HEK293 (cell line): ENCODE measurements around the gene UBASH3B.

Source experiments
- CTCF ChIA-PET: fragments of 350-600 bp; formaldehyde crosslinking; extraction: SDS; loops from one replicate; lab custom pipeline; 2021; ENCODE audit warnings: antibody characterized with exemption; lab: Yijun Ruan, JAX
- POLR2A ChIA-PET: fragments of 300-600 bp; formaldehyde crosslinking; extraction: SDS; loops from one replicate; lab custom pipeline; 2020; ENCODE audit warnings: antibody characterized with exemption, inconsistent platforms; lab: Yijun Ruan, JAX
- H3K27ac ChIP-seq: fragments of 200-500 bp; sonication (Bioruptor generic); 2 replicates; pipeline ENCODE4 v1.5.1; 2014; ENCODE audit warnings: low read depth, low read length, control low read depth, inconsistent platforms; ENCODE audit errors: extremely low read depth
- H3K36me3 ChIP-seq, 2 experiments: fragments of 200-500 bp in 1 of 2; sonication (Bioruptor generic) in 1 of 2; 1 replicate in 1 of 2; 2 replicates in 1 of 2; pipeline ENCODE4 v1.5.1; 2014 to 2017; ENCODE audit warnings: inconsistent platforms in 2 of 2, low read length in 2 of 2; ENCODE audit not compliant: control insufficient read depth in 2 of 2, insufficient read depth in 1 of 2
- H3K4me1 ChIP-seq: fragments of 200-500 bp; sonication (Bioruptor generic); 2 replicates; pipeline ENCODE4 v1.5.1; 2014; ENCODE audit warnings: mild to moderate bottlenecking, low read length, inconsistent platforms; ENCODE audit not compliant: control insufficient read depth, insufficient read depth
- H3K4me3 ChIP-seq: 2 replicates; pipeline ENCODE4 v1.5.1; 2011; ENCODE audit warnings: low read depth, mild to moderate bottlenecking, control low read depth, low read length, moderate library complexity
- H3K9me3 ChIP-seq: fragments of 200-500 bp; sonication (Bioruptor generic); 2 replicates; pipeline ENCODE4 v1.5.1; 2014; ENCODE audit warnings: low read depth, low read length, inconsistent platforms; ENCODE audit not compliant: control insufficient read depth, insufficient read depth
- ELK4 ChIP-seq: IDR thresholded peaks from 2 replicates; pipeline ENCODE4 v1.6.1; 2011; ENCODE audit warnings: mild to moderate bottlenecking, low read depth, low read length, borderline replicate concordance
- GLIS2 ChIP-seq: fragments of 450-650 bp; formaldehyde crosslinking; IDR thresholded peaks from 2 replicates; pipeline ENCODE4 v1.5.1; 2016; ENCODE audit warnings: missing biosample characterization, missing genetic modification characterization
- MYNN ChIP-seq: fragments of 450-650 bp; formaldehyde crosslinking; IDR thresholded peaks from 2 replicates; pipeline ENCODE4 v1.5.1; 2016; ENCODE audit warnings: missing biosample characterization, missing genetic modification characterization, borderline replicate concordance
- OVOL3 ChIP-seq: fragments of 450-650 bp; formaldehyde crosslinking; IDR thresholded peaks from 2 replicates; pipeline ENCODE4 v1.5.1; 2016; ENCODE audit warnings: missing biosample characterization, missing genetic modification characterization
- REPIN1 ChIP-seq: fragments of 450-650 bp; formaldehyde crosslinking; IDR thresholded peaks from 2 replicates; pipeline ENCODE4 v1.5.1; 2017; ENCODE audit warnings: missing biosample characterization, missing genetic modification characterization, low read depth
- SALL2 ChIP-seq: fragments of 450-650 bp; formaldehyde crosslinking; IDR thresholded peaks from 2 replicates; pipeline ENCODE4 v1.5.0; 2017; ENCODE audit warnings: missing biosample characterization, mild to moderate bottlenecking, missing genetic modification characterization, borderline replicate concordance
- WT1 ChIP-seq: fragments of 450-650 bp; formaldehyde crosslinking; IDR thresholded peaks from 2 replicates; pipeline ENCODE4 v1.5.1; 2016; ENCODE audit warnings: missing biosample characterization, missing genetic modification characterization
- ZBTB20 ChIP-seq: fragments of 450-650 bp; formaldehyde crosslinking; IDR thresholded peaks from 2 replicates; pipeline ENCODE4 v1.5.1; 2016; ENCODE audit warnings: missing biosample characterization, missing genetic modification characterization
- ZBTB44 ChIP-seq: fragments of 450-650 bp; IDR thresholded peaks from 2 replicates; pipeline ENCODE4 v1.5.1; 2018; ENCODE audit warnings: missing biosample characterization, mild to moderate bottlenecking, missing genetic modification characterization
- ZNF10 ChIP-seq: fragments of 450-650 bp; formaldehyde crosslinking; IDR thresholded peaks from 2 replicates; pipeline ENCODE4 v1.5.1; 2017; ENCODE audit warnings: missing biosample characterization, missing genetic modification characterization
- ZNF221 ChIP-seq: fragments of 450-650 bp; formaldehyde crosslinking; IDR thresholded peaks from 2 replicates; pipeline ENCODE4 v1.5.1; 2017; ENCODE audit warnings: missing biosample characterization, missing genetic modification characterization, borderline replicate concordance
- ZNF26 ChIP-seq: fragments of 450-650 bp; formaldehyde crosslinking; IDR thresholded peaks from 2 replicates; pipeline ENCODE4 v1.5.1; 2016; ENCODE audit warnings: missing biosample characterization, missing genetic modification characterization
- ZNF324 ChIP-seq: fragments of 450-650 bp; formaldehyde crosslinking; IDR thresholded peaks from 2 replicates; pipeline ENCODE4 v1.5.1; 2016; ENCODE audit warnings: missing biosample characterization, missing genetic modification characterization
- ZNF488 ChIP-seq: fragments of 450-650 bp; formaldehyde crosslinking; IDR thresholded peaks from 2 replicates; pipeline ENCODE4 v1.5.1; 2016; ENCODE audit warnings: missing biosample characterization, missing genetic modification characterization
- ZNF518A ChIP-seq: fragments of 450-650 bp; formaldehyde crosslinking; conservative IDR thresholded peaks from 2 replicates; pipeline ENCODE4 v1.5.1; 2016; ENCODE audit warnings: low read depth, missing biosample characterization, missing genetic modification characterization
- ZNF561 ChIP-seq: fragments of 450-650 bp; IDR thresholded peaks from 2 replicates; pipeline ENCODE4 v1.5.1; 2018; ENCODE audit warnings: missing biosample characterization, missing genetic modification characterization, borderline replicate concordance
- ZNF585B ChIP-seq: fragments of 450-650 bp; formaldehyde crosslinking; IDR thresholded peaks from 2 replicates; pipeline ENCODE4 v1.5.1; 2016; ENCODE audit warnings: missing biosample characterization, missing genetic modification characterization
- ZNF596 ChIP-seq: fragments of 450-650 bp; IDR thresholded peaks from 2 replicates; pipeline ENCODE4 v1.5.0; 2018; ENCODE audit warnings: missing biosample characterization, mild to moderate bottlenecking, missing genetic modification characterization, moderate library complexity
- ZNF600 ChIP-seq: fragments of 450-650 bp; formaldehyde crosslinking; IDR thresholded peaks from 2 replicates; pipeline ENCODE4 v1.5.1; 2016; ENCODE audit warnings: missing biosample characterization, missing genetic modification characterization
- ZNF623 ChIP-seq: fragments of 450-650 bp; formaldehyde crosslinking; IDR thresholded peaks from 2 replicates; pipeline ENCODE4 v1.5.1; 2016; ENCODE audit warnings: missing biosample characterization, missing genetic modification characterization
- ZNF624 ChIP-seq: fragments of 450-650 bp; formaldehyde crosslinking; IDR thresholded peaks from 2 replicates; pipeline ENCODE4 v1.5.1; 2017; ENCODE audit warnings: missing biosample characterization, missing genetic modification characterization
- ZNF629 ChIP-seq: fragments of 450-650 bp; formaldehyde crosslinking; IDR thresholded peaks from 2 replicates; pipeline ENCODE4 v1.5.1; 2017; ENCODE audit warnings: missing biosample characterization, missing genetic modification characterization
- ZNF658 ChIP-seq: fragments of 450-650 bp; formaldehyde crosslinking; IDR thresholded peaks from 2 replicates; pipeline ENCODE4; 2016; ENCODE audit warnings: missing biosample characterization, missing genetic modification characterization
- ZNF664 ChIP-seq: fragments of 450-650 bp; formaldehyde crosslinking; IDR thresholded peaks from 2 replicates; pipeline ENCODE4 v1.5.1; 2016; ENCODE audit warnings: missing biosample characterization, missing genetic modification characterization
- ZNF670 ChIP-seq: fragments of 450-650 bp; formaldehyde crosslinking; IDR thresholded peaks from 2 replicates; pipeline ENCODE4 v1.5.1; 2016; ENCODE audit warnings: missing biosample characterization, missing genetic modification characterization, low read depth
- ZSCAN16 ChIP-seq: fragments of 450-650 bp; formaldehyde crosslinking; IDR thresholded peaks from 2 replicates; pipeline ENCODE4 v1.5.1; 2016; ENCODE audit warnings: missing biosample characterization, missing genetic modification characterization

Gene UBASH3B

GRCh38 chr11:122758339-122758738 lies 102.8 kb downstream of the UBASH3B start:
- POLR2A ChIA-PET, result no interaction called here
- Histone ChIP-seq H3K9me3 (no peaks in the 10 kb centered on the region), H3K4me1 (no peaks in the 10 kb centered on the region), H3K27ac (no peak overlapping the region), H3K36me3 (no peaks in the 10 kb centered on the region), H3K4me3 (no peak overlapping the region)
- CTCF ChIA-PET, result interaction anchor here (0.6 to 1.3 kb wide), 9 partner anchors 8 to 995 kb away, joined by 3 to 5 read pairs (median 4); no protein-coding TSS in a partner anchor
- TF ChIP-seq ZSCAN16 (tag by site-specific recombination), result no peak
- TF ChIP-seq SALL2 (tag by site-specific recombination), result no peak
- no peak for TF ChIP-seq ZNF670
- no peak for TF ChIP-seq REPIN1 (tag by site-specific recombination)
- TF ChIP-seq ZNF596 (tag by site-specific recombination), result no peak
- TF ChIP-seq ZNF623 (tag by site-specific recombination), result no peak
- no peak for TF ChIP-seq ZNF624 (tag by site-specific recombination)
- no peak for TF ChIP-seq ZNF664 (tag by site-specific recombination)
- no peak for TF ChIP-seq ZNF600 (tag by site-specific recombination)
- TF ChIP-seq ZNF629, result no peak
- no peak for TF ChIP-seq ZNF488 (tag by site-specific recombination)

- Histone ChIP-seq H3K4me1 (no peaks in the 10 kb centered on the region), H3K36me3 (no peaks in the 10 kb centered on the region), H3K27ac (no peak overlapping the region), H3K9me3 (no peaks in the 10 kb centered on the region), H3K4me3 (no peak overlapping the region)
- ChIA-PET CTCF (interaction anchor here (0.6 to 1.3 kb wide), 6 partner anchors 8 to 126 kb away, joined by 3 to 5 read pairs (median 4); no protein-coding TSS in a partner anchor), POLR2A (no interaction called here)
- TF ChIP-seq MYNN (tag by site-specific recombination) (no peak), WT1 (no peak), ZNF26 (tag by site-specific recombination) (no peak), ZBTB44 (tag by site-specific recombination) (no peak), ZNF518A (no peak), ZNF561 (no peak), ZNF221 (no peak), ELK4 (no peak), ZNF324 (tag by site-specific recombination) (no peak), ZBTB20 (tag by site-specific recombination) (no peak), ZNF658 (tag by site-specific recombination) (no peak), OVOL3 (tag by site-specific recombination) (no peak), ZNF10 (no peak), ZNF585B (no peak), GLIS2 (tag by site-specific recombination) (no peak)
These were observed 103.5 kb downstream of the UBASH3B start for GRCh38 chr11:122758974-122759373.
